ENCODE measurements around the gene NCKAP5.
"Not testable (repeated sequence)": the region's sequence is repeated elsewhere in the genome, so short reads cannot be mapped to it uniquely, and the experiment has no call there.

The NCKAP5 gene

DNA sequence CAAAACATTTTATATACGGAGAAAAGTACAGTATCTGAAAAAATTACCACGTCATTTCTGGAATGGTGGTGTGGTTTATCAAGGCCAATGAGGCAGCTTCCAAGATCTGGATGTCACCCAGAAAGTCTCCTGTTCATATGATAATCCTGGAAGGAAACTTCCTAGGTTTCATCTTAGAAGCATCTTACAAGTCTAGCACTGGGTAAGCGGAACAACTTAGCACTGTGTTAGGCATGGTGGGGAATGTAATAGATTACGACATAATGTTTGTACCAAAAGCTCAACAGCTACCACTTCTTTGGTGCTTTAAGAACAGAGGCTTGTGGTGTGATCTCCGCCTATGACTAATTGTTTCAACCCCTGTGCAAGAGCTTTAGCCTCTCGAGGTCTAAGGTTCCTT lies 835.2 kb downstream of the NCKAP5 start:
- no peak for DNase-seq

DNA sequence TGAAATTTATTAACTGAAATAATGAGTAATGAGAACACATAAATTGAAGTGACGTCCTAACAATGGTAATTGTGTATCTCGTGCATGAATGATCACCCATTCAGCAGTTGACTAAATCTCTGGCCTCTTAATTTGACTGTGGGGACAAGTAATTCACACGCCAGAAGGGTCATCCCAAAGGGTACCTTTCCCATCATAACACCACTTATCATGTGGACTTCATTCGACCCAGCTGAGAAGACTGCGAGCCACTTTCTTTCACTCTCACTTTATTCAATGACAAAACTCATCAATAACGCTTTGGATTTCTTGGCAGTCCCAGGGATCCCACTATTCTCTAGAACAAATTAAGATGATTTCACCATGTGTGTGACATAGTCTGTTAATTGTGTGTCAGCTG lies 835.6 kb downstream of the NCKAP5 start:
- no peak for DNase-seq

DNA sequence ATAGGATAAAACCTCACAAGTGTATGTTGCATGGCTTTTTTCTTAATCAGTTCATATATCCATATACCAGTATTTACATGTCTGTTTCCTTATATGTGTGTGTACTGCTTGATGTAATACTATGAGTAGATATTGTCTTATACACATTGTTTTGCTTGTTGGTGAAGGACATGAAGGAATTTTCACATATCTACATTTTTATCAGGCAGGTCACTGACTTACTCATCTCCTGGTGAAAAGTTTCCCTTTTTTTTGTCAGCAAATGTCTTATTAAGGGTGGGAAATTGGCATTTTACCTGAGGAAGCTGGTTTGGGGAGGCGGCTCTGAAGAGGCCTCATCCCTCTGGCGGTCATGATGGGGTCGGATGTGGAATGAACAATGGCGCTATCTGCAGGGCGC lies 836.8 kb downstream of the NCKAP5 start:
- DNase-seq, result no peak

DNA sequence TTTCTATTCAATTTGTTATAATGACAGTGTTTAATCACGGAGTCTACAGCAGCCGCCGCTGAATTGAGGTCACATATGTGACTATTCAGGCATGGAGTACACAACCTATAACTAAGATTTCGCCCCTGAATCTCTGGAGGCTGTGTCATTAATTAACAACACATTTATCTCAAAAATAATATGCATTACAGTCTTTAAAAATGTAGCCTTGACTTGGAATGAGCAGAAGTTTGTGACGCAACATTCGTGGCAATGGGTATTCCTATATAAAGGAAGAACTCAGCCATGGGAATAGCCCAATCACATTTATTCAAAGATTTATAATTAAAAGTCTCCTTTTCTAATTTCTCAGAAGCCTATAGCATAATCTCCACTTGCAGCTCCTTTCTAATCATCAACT lies 837.7 kb downstream of the NCKAP5 start:
- DNase-seq, result no peak

DNA sequence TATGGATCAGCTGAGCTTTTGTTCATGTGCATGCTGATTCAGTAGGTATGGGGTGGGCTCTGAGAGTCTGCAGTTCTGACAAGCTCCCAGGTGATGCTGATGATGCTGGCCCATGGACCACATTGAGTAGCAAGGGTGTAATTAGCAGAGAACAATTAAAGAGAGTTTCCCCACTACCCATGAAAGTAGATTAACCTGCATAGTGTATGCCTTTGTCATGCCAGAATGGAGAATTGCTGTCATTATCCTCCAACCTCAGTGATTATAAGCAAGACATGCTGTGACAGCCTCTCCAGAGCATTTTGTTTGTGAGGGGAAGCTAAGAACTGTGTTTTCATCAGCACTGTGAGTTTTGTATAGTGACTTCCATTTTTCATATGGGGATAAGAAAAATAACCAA lies 838.7 kb downstream of the NCKAP5 start:
- no peak for DNase-seq

DNA sequence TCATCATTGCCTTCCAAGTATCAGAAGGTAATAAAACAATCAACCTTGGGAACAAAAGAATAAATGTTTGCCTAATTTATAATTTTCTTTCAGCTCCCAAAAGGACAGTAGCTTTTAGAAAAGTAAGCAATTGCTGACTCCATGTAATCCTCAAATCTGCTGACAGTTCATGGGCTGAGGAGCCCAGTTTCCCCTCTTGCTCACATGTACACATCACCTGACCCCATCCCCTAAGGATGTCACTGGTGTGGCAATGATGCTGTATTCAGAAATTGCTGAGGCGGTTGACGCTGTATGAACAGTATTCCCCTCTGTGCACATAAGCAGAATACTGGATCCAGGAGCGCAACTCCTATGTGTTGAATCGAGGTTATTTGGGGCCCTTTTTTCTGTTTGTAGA lies 842.1 kb downstream of the NCKAP5 start:
- no peak for DNase-seq

DNA sequence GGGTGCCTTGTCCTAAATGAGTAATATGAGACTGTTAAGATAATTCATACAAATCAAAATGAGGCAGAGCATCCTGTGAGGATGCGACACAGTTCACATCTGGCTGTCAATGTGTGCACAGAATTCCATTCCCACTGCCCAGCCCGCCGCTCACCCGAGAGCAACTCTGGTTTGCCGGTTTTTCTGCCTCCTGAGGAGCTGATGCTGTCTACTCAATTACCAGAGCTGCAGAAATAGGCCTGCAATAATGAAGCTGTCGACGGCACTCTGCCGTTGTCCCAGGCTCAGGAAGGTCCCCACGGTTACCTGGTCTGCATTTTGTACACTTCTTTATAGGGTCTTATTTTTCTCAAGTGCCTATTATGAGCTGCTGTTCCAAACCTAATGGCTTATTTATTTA lies 842.5 kb downstream of the NCKAP5 start:
- DNase-seq, result no peak

DNA sequence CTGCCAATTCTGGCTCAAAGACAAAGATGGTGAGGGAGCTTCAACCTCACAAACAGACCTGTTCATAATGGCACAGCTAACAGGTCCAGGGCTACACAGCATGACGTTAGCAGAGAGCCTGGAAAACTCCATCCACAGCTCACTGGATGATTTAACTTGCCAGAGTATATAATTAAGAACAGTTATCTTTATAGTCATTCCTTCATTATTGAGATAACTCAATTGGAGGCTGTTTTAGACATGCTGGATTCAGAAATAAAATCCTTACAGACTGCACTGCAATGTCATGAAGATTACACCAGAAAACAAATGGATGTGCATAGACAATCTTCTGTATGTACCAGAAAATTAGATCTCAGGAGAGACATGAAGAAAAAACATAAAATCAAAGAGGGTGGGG lies 843.1 kb downstream of the NCKAP5 start:
- no peak for DNase-seq

DNA sequence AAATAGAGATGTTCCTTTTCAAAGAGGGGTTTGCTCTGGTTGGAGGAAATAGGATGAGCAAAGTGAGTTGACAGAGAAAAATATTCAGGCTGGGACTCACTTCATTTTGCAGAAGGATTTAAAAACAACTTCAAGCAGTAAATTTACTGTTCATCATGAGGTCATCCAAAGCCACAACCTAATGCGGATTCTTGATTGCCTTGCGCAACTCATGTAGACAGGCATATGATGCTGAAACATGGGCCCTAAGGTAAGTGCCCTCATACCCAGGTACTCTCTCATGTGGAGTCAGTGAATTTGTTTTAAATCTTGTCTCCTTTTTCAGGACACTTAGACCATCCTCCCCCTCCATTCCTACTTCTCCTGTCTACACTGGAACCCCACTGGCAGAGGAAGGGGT lies 846.3 kb downstream of the NCKAP5 start:
- DNase-seq, result no peak

DNA sequence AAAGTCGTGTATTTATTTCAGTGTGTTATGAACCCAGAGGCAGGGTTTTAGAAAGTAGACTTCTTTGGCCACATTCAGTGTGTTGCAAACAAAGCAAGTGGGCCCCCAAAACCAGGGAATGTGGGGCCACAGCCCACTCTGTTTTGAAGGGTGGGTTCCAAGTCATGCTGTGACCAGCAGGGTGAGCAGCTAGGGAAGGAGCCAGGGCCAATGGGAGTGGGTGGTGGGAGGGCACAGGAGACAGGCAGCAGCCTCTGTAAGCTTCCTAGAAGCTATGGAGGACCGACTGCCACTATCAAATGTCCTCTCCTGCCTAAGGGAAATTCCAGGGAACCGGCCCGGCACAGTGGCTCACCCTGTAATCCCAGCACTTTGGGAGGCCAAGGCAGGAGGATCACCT lies 847.9 kb downstream of the NCKAP5 start:
- no peak for DNase-seq

DNA sequence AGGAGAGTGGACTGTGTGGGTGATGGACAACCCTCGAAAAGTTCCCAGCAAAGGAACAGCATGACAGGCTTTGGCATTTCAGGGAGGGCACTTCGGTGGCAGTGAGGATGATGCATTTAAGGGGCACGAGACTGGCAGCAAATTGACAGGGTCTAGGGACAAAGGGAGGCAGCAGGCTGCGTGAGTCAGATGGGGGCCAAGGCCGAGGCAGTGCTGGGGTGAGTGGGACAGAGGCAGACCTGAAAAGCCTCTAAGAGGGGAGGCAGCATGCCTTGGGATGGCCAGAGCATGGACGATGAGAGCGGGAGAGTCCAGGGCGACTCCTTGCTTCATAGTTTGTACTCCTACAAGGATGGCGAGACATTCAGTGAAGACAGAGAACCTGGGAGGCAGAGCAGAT lies 848.8 kb downstream of the NCKAP5 start:
- no peak for DNase-seq

DNA sequence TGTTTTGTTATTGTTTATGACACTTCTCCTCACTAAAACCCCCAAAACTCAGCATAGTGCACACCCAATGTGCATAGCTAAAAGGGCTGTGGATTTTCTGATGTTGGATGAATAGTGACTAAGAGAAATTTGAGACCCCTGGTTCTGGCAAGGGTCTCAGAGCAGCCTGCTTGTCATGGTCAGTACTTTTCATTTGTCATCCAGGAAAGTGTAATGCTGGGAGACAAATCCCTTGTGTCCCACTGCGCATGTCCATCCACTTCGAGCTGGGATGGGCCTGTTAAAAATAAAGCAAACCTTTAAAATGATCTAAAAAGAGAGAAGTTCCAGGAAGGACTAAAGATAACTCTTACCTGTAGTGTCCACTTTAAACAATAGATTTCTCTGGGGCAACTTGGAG lies 851.3 kb downstream of the NCKAP5 start:
- no peak for DNase-seq

DNA sequence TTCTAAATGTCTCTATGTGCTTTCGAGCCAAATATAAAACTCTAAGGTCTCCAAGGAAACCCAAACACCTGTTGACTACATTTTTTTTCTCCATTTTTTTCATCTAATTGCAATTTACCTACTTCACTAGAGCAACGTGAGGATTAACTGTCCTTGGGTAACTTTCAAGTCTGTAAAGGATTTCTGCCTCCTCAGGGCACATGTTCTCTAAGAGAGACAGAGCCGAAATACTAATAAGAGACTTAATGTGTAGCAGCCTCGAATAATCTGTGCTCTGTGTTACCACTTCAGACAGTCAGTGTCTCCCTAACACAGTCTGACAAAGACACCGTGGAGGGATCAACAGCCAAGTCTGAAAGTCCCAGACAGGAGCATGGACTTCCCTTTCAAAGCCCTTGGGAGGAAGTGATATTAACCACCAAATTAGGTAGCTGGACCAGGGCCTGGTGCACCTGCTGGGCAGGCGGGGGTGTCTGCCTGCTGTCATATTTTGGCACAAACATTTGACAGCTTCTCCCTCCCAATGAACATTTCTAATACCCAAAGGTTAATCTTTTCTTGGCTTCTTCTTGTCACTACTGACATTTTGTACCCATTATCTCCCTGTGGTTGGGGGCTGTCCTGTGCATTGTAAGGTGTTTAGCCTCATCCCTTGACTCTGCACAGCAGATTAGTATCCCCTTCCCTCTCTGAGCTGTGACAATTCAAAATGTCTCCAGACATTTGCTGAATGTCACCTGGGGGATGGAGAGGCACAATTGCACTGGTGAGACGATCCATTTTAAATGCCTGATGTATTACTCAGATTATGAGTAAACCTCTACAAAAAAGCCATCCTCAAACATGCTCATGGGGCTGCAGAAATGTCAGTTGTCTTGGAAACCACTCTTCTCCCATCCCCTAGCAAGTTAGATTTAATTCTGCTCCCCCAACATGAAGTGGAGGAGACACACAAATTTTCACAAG lies 852.6 kb downstream of the NCKAP5 start:
- no peak for DNase-seq

DNA sequence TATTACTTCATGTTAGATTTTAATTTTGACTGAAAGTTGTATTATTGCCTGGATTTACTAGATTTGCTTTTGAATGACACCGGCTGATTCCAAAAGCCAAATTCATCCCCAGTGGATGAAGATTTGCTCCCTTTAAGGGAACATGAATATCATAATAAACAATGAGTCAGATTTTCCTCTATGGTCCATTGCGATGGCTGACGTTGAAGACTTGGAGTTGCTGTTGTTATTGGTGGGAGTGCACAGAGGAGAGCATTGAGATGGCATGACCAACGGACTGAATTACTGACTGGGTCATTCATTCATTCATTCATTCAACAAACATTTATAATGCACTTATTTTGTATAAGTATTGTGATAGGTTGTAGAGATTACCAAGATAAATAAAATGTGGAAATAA lies 864.9 kb downstream of the NCKAP5 start:
- DNase-seq, result no peak

DNA sequence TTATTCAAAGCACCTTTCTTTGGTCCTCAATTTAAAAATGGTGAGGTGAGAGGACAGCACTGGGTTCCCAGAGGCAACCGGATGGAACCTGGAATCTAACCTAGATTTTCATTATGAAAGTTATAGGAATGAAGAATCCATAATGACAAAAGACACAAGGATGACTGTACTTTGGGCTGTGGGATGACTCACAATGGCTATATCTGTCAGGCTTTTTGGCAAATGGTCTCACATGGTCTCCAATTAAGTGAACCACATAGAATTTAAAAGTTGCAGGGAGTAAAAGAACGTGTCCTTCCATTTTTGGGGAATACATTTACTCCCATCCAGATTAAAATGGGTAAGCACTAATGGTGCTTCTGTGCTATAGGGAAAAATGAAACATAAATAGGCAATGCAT lies 866.5 kb downstream of the NCKAP5 start:
- DNase-seq, result no peak

DNA sequence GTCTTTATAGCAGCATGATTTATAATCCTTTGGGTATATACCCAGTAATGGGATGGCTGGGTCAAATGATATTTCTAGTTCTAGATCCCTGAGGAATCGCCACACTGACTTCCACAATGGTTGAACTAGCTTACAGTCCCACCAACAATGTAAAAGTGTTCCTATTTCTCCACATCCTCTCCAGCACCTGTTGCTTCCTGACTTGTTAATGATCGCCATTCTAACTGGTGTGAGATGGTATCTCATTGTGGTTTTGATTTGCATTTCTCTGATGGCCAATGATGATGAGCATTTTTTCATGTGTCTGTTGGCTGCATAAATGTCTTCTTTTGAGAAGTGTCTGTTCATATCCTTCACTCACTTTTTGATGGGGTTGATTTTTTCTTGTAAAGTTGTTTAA lies 868.5 kb downstream of the NCKAP5 start:
- DNase-seq, result not testable (repeated sequence)

DNA sequence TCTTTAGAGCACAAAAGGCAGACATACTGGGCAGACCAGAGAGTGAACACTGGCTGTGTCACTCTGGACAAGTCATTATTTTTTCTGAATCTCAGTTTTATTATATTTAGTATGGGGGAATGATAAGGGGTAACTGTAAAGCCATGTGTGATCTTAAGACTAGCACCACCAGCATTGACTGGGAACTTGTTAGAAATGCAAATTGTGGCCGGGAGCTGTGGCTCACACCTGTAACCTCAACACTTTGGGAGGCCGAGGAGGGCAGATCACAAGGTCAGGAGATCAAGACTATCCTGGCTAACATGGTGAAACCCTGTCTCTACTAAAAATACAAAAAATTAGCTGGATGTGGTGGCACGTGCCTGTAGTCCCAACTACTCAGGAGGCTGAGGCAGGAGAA lies 869.9 kb downstream of the NCKAP5 start:
- not testable (repeated sequence) for DNase-seq

DNA sequence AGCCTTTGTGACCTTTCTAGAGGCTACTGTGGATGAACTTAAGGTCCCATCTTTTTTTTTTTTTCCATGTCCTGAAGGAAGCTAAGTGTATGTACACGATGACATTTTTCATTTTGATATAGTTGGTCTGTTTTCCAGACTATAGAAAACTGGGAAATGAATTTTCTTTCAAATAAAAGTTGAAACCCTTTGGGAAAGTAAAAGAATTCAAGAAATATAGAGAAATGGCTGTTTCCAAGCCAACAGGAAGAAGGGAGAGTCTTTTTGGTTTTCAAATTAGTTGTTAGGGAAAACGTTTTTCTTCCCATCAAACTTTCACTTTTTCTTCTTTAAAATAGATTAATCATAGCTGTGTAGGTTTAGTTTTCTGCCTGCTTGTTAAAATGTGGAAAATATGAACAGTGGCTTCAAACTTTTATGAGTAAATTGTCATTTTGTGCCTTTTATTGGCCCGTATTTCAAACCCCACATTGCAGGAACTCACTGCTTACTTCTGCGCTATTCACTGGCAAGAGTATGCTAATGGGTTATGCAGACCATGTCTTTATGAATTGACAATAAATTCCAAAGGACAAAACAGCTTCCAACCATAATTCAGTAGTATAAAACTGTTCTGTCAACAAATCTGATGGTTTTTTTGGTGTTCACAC lies 870.6 kb downstream of the NCKAP5 start:
- DNase-seq, result no peak

DNA sequence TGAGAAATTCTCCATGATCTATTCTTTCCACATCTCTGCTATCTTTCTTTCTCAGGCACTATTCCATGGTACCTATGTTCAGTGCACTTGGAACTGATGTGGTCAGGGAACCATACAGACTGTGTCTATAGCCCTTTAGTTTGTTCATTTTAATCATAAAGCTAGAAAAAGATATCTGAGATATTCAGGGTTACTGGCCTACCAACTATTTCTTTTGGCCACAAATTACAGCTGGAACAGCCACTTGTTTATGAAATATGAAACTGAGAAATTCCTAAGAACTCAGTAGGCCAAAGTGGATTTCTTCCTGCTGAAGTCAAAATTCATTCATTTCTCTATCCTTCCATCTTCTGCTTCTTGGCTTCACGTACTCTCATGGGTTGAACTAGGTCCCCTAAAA lies 875.4 kb downstream of the NCKAP5 start:
- no peak for DNase-seq

DNA sequence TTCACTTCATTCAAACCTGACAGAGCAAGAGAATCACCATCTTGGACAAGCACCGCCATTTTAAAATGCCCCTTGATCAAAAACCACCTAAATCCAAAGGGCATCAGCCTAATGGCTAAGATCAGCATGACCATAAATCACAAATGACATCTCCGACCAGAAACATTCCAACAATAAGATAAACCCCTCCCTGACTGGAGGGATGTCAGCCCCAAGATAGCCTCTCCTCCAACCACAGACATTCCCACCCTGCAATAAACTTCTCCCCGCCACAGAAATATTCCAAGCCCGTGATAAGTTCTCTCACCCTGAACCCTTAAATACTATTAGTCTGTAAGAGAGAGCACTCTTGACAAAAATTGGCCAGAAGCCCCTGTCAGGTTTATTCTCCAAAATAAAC lies 876.7 kb downstream of the NCKAP5 start:
- DNase-seq, result no peak

DNA sequence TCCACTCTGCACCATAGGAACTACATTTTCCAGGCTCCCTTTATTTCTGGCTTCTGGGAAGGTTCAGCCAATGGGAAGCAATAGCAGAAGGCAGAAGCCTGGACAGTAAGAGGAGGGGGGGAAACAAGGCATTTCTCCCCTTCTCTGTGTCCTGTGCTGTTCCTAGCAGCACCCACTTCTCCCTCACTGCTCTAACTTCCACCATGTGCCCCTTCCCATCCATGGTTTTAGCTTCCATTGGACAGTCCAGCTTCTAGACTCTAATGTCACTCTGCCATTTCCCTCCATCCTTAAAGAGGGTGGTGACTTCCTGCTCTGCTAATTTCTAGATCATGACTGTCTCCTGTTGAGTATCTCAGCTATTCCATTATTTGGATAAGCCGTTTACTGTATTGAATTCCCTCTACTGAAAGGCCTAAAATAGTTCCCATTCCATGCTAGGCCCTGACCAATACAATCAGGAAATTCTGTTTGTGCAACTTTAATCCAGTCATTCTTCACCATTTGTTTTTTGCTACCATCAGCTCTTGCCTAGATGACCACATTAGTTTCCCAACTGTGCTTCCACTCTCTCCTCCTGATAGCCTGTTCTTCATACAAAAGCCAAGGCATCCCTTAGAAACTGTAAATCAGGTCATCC lies 877.5 kb downstream of the NCKAP5 start:
- no peak for DNase-seq

DNA sequence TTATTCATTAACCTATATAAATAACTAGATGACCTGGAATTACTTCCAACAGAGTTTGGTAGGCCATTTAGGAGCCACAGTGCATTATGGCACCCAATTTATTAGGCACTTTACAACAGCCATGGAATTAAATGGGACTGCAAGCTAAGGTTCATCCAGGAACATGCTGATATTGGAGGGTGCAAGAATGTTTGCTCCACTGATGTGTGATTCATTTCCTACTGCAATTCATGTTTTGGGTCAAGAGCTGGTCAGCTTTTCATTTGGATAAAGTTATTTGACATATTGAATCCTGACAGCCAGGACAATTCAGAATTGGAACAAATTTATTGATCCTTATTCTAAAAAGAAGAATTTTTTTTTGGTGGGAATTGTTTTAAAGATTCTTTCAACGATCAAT lies 886.5 kb downstream of the NCKAP5 start:
- DNase-seq, result no peak

DNA sequence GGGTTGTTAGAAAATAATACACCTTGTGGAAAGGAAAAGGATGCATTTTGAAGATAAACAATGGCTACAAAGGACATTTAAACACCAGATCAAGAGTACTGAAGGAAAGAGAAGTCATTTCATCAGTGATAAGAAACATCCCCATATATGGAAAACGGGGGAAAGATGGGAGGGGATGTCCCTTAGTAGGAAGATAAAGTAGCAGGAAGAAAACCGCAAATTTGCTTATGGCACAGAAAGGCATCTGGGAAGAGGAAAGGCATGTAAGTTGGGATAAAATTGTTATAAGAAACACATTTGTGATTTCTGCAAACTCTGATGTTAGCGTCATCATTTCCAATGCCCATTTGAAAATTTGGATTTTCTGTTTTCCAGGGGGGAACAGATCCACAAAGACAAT lies 887.7 kb downstream of the NCKAP5 start:
- DNase-seq, result no peak

DNA sequence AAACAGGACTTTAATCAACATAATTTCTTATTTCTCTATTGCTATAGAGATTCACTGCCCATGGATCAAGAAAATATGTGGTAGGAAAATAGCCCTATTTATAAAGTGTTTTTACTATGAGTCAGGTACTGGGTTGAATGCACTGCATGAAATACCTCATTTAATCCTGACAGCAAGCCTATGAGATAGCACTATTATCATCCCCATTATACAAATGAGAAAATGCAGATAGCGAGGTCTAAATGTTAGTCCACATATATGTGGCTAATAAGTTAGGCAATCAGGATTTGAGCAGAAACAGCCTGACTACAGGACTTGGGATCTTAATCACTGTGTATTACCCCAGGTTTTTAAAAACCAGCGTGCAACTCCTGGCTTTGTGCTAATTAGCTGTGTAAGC lies 889.8 kb downstream of the NCKAP5 start:
- no peak for DNase-seq

Data from NCI-H187 treated with DMSO at 0.1 percent for 48 hours (cell line).